Activated effector memory CD4-positive, alpha-beta T cell treated with Interleukin-2 at 50 U/mL for 16 hours (primary cell): ENCODE data around the gene BAIAP2.

ENCODE experiments used
- DNase-seq: peaks from one replicate; pipeline ENCODE4 v3.0.0-alpha.2; 2020

The BAIAP2 gene

GRCh38 chr17:81092518-81093095 lies 57.7 kb downstream of the BAIAP2 start:
- DNase-seq, result no peak

GRCh38 chr17:81093619-81094508 lies 58.9 kb downstream of the BAIAP2 start:
- no peak for DNase-seq

GRCh38 chr17:81094509-81095382 lies 59.8 kb downstream of the BAIAP2 start:
- DNase-seq, result peak; percentile 90

- DNase-seq, result no peak
Measured at GRCh38 chr17:81095383-81095762, 60.4 kb downstream of the BAIAP2 start.

GRCh38 chr17:81096741-81097133 lies 61.8 kb downstream of the BAIAP2 start:
- DNase-seq, result no peak

- peak; percentile 34 for DNase-seq
Measured at GRCh38 chr17:81097134-81097942, 62.4 kb downstream of the BAIAP2 start.

- no peak for DNase-seq
Measured at GRCh38 chr17:81097943-81098308, 63.0 kb downstream of the BAIAP2 start.

- no peak for DNase-seq
Measured at GRCh38 chr17:81099888-81100287, 64.9 kb downstream of the BAIAP2 start.

- no peak for DNase-seq
Measured at GRCh38 chr17:81100668-81101067, 65.7 kb downstream of the BAIAP2 start.

- DNase-seq, result peak; percentile 81
Measured at GRCh38 chr17:81101614-81102306, 66.8 kb downstream of the BAIAP2 start.

GRCh38 chr17:81102352-81102751 lies 67.4 kb downstream of the BAIAP2 start:
- DNase-seq, result no peak

GRCh38 chr17:81102869-81103268 lies 67.9 kb downstream of the BAIAP2 start:
- DNase-seq, result no peak

GRCh38 chr17:81103379-81103778 lies 68.4 kb downstream of the BAIAP2 start:
- DNase-seq, result no peak

GRCh38 chr17:81106716-81107115 lies 71.8 kb downstream of the BAIAP2 start:
- DNase-seq, result no peak

GRCh38 chr17:81108220-81108619 lies 73.3 kb downstream of the BAIAP2 start:
- DNase-seq, result no peak

GRCh38 chr17:81109957-81110356 lies 75.0 kb downstream of the BAIAP2 start:
- DNase-seq, result no peak

GRCh38 chr17:81110488-81111040 lies 75.6 kb downstream of the BAIAP2 start:
- DNase-seq, result no peak

GRCh38 chr17:81111066-81111465 lies 76.1 kb downstream of the BAIAP2 start:
- DNase-seq, result no peak

- no peak for DNase-seq
Measured at GRCh38 chr17:81112450-81112849, 77.5 kb downstream of the BAIAP2 start.

- no peak for DNase-seq
Measured at GRCh38 chr17:81113158-81113724, 78.3 kb downstream of the BAIAP2 start.

GRCh38 chr17:81114351-81115093 lies 79.6 kb downstream of the BAIAP2 start:
- DNase-seq, result no peak
